ENCODE results near the gene SPPL2C. TPM values are rescaled to one million over a fixed set of nuclear protein-coding genes. Genes with fewer than 3 reads are reported as not detected.
A peak's percentile ranks its signal among the peaks of the same experiment; 100 is the strongest.

SPPL2C gene
- total RNA-seq, 1 experiment from 2014 or later, result not detected

DNA sequence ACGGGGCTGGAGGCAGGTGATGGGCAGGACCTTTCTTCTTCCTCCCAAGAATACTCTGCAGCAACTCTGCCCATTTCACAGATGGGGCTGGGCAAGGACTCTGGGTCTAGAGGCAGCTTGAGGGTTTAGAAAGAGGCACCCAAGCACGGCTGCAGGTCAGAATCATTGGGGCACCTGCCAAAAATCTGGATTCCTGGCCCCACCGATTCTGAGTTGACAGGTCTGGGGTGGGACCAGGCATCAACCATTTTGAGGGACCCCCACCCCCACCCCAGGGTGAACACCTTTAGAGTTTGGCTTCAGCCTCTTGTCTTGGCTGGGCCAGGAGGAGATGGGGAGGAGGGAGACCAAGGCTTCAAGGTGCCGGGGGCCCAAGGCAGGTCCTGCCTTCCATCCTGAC is 5.3 kb downstream of the SPPL2C start:
- Histone ChIP-seq H3K4me2 (ENCODE audit: low read depth, low read length, poor library complexity, severe bottlenecking) (no peak overlapping the region), H3K4me3 (ENCODE audit: low read length) (no peak overlapping the region), H2AFZ (ENCODE audit: low read length) (no peak overlapping the region), H3K27ac (ENCODE audit: low read length) (no peak overlapping the region), H3K9ac (ENCODE audit: low read length) (no peak overlapping the region), H3K79me2 (ENCODE audit: low read length) (no peaks in the 10 kb centered on the region), H3K9me2 (replicated peaks; ENCODE audit: insufficient read depth, low read length) (no peaks in the 10 kb centered on the region), H3K4me1 (ENCODE audit: low read length) (no peaks in the 10 kb centered on the region), H3K27me3 (ENCODE audit: low read length) (no peaks in the 10 kb centered on the region), H3K36me3 (ENCODE audit: insufficient read depth, low read length) (no peaks in the 10 kb centered on the region), H4K20me1 (ENCODE audit: insufficient read depth, low read depth, low read length) (no peaks in the 10 kb centered on the region), H3K9me3 (ENCODE audit: low read length) (no peaks in the 10 kb centered on the region)
- DNase-seq, result no peak

DNA sequence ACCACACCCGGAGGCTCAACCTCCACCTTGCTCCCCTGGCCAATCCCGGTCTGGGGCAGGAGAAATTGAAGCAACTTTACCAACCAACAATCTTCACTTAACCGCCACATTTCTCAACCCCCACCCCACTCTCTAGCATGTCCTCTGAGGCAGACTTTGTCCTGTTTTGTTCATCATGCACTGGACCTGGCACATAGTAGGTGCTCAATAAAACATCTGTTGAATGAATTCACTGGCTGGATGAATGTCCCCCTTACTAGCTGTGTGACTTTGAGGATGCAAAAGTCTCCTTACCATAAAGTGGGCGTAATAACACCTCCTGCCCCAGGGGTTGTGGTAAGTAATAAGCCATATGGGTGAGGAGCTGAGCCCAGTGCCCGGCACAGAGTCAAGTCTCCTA is 5.8 kb downstream of the SPPL2C start:
- no peaks in the 10 kb centered on the region for H3K27me3 ChIP-seq (ENCODE audit: low read length)
- H3K9me3 ChIP-seq (ENCODE audit: low read length), result no peaks in the 10 kb centered on the region
- no peak overlapping the region for H3K4me3 ChIP-seq (ENCODE audit: low read length)
- H3K9me2 ChIP-seq (replicated peaks; ENCODE audit: insufficient read depth, low read length), result no peaks in the 10 kb centered on the region
- H3K4me2 ChIP-seq (ENCODE audit: low read depth, low read length, poor library complexity, severe bottlenecking), result no peak overlapping the region
- no peak for DNase-seq
- no peak overlapping the region for H2AFZ ChIP-seq (ENCODE audit: low read length)
- no peaks in the 10 kb centered on the region for H3K79me2 ChIP-seq (ENCODE audit: low read length)
- H3K4me1 ChIP-seq (ENCODE audit: low read length), result no peaks in the 10 kb centered on the region
- H3K27ac ChIP-seq (ENCODE audit: low read length), result no peak overlapping the region
- H3K36me3 ChIP-seq (ENCODE audit: insufficient read depth, low read length), result no peaks in the 10 kb centered on the region
- no peak overlapping the region for H3K9ac ChIP-seq (ENCODE audit: low read length)
- no peaks in the 10 kb centered on the region for H4K20me1 ChIP-seq (ENCODE audit: insufficient read depth, low read depth, low read length)

DNA sequence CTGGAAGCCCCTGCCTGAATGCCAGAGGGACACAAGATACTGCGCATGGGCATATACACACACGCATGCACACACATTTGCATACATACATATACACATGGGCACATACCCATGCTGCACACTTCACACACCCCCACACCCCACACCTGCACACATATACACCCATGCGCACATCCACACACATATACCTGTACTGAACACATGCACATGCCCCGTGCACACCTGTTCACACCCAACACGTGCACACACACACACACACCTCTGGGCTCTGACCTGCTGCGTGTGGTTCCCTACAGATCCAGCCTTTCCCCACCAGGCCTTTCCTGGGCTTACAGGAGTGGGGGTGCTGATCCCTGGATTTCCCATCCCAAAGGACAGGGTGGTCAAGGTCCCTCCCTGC is 6.3 kb downstream of the SPPL2C start:
- Histone ChIP-seq H3K4me1 (ENCODE audit: low read length) (no peaks in the 10 kb centered on the region), H3K4me2 (ENCODE audit: low read depth, low read length, poor library complexity, severe bottlenecking) (no peak overlapping the region), H3K9ac (ENCODE audit: low read length) (no peak overlapping the region), H3K36me3 (ENCODE audit: insufficient read depth, low read length) (no peaks in the 10 kb centered on the region), H3K79me2 (ENCODE audit: low read length) (no peaks in the 10 kb centered on the region), H4K20me1 (ENCODE audit: insufficient read depth, low read depth, low read length) (no peaks in the 10 kb centered on the region), H3K4me3 (ENCODE audit: low read length) (no peak overlapping the region), H3K27ac (ENCODE audit: low read length) (no peak overlapping the region), H3K9me3 (ENCODE audit: low read length) (no peaks in the 10 kb centered on the region), H3K27me3 (ENCODE audit: low read length) (no peaks in the 10 kb centered on the region), H2AFZ (ENCODE audit: low read length) (no peak overlapping the region), H3K9me2 (replicated peaks; ENCODE audit: insufficient read depth, low read length) (no peaks in the 10 kb centered on the region)
- DNase-seq, result no peak

DNA sequence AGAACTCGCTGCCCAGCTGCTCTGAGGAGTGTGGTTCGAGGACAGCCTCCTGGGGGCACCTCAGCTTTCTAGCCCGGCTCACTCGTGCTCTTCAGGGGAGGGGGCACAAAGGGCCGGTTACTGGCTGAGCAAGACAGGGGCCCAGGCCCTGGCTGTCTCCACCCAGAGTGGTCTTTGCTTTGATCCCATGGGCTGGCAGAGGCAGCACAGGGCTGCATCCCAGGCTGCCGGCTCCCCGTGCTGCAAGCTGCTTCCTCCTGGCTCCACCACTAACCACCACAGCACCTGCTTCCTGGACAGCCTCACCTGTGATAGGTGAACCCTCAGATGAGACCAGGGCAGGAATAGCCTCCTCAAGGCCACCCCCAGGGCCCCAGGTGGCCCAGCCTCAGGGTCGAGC is 6.8 kb downstream of the SPPL2C start:
- DNase-seq, result no peak
- no peak overlapping the region for H3K4me2 ChIP-seq (ENCODE audit: low read depth, low read length, poor library complexity, severe bottlenecking)
- H3K27ac ChIP-seq (ENCODE audit: low read length), result no peak overlapping the region
- H3K9ac ChIP-seq (ENCODE audit: low read length), result no peak overlapping the region
- H3K27me3 ChIP-seq (ENCODE audit: low read length), result no peaks in the 10 kb centered on the region
- no peaks in the 10 kb centered on the region for H3K9me2 ChIP-seq (replicated peaks; ENCODE audit: insufficient read depth, low read length)
- H3K36me3 ChIP-seq (ENCODE audit: insufficient read depth, low read length), result no peaks in the 10 kb centered on the region
- H3K79me2 ChIP-seq (ENCODE audit: low read length), result no peaks in the 10 kb centered on the region
- no peak overlapping the region for H3K4me3 ChIP-seq (ENCODE audit: low read length)
- no peaks in the 10 kb centered on the region for H3K4me1 ChIP-seq (ENCODE audit: low read length)
- no peak overlapping the region for H2AFZ ChIP-seq (ENCODE audit: low read length)
- no peaks in the 10 kb centered on the region for H4K20me1 ChIP-seq (ENCODE audit: insufficient read depth, low read depth, low read length)
- no peaks in the 10 kb centered on the region for H3K9me3 ChIP-seq (ENCODE audit: low read length)

DNA sequence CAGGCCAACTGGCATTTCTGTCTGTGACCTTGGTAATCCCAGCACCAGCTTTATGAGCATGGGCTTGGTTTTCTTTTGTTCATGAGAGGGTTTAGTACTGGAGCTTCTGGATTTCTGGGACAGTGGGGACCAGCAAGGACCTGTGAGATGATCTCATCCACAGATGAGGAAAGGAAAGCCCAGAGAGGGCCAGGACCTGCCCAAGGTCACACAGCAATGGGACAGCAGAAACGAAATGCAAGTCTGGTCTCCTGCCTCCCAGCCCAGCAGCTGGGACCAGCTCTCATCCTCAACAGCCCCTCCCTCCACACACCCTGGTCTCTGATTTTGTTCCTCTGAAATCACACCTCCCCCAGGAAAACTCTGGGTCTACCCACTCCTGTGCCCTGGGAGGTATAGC is 7.2 kb downstream of the SPPL2C start:
- Histone ChIP-seq H3K27me3 (ENCODE audit: low read length) (no peaks in the 10 kb centered on the region), H4K20me1 (ENCODE audit: insufficient read depth, low read depth, low read length) (no peaks in the 10 kb centered on the region), H3K27ac (ENCODE audit: low read length) (no peak overlapping the region), H3K36me3 (ENCODE audit: insufficient read depth, low read length) (no peaks in the 10 kb centered on the region), H3K9me3 (ENCODE audit: low read length) (no peaks in the 10 kb centered on the region), H3K4me1 (ENCODE audit: low read length) (no peaks in the 10 kb centered on the region), H3K9me2 (replicated peaks; ENCODE audit: insufficient read depth, low read length) (no peaks in the 10 kb centered on the region), H3K79me2 (ENCODE audit: low read length) (no peaks in the 10 kb centered on the region), H3K9ac (ENCODE audit: low read length) (no peak overlapping the region), H2AFZ (ENCODE audit: low read length) (no peak overlapping the region), H3K4me3 (ENCODE audit: low read length) (no peak overlapping the region), H3K4me2 (ENCODE audit: low read depth, low read length, poor library complexity, severe bottlenecking) (no peak overlapping the region)
- DNase-seq, result no peak

DNA sequence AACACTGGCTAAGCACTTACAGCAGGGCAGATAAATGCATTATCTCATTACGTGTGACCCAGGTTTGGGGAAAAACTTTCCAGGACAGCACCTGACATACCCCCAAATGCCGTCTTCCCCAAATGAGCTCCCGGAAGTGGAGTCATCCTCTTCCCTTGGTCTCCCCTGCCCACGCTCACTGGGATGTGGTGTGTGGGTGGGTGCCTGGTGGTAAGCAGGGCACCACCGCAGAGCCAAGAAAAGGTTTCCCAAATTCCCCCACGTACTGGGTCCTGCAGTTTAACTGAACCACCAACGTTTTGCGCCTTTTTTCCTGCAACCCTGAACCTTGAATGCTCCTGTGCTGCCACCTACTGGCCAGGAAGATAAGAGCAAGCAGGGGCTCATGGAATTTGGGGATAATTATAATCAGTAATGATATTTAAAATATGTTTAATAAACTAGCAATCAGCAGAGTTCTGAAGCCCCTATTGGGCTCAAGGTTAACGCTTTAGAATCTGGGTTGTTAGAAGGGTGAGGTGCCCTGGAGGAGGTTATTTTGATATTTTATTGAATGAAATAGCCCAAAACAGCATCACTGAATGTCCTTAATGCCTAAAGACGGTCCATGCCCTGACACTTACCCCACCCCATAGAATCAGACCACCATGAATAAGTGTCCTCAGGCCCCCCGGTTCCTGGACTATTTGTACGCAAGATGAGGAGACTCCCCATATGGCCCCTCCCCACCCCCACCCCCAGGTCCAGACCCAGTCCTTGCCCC is 8.0 kb downstream of the SPPL2C start:
- Histone ChIP-seq H3K79me2 (ENCODE audit: low read length) (no peaks in the 10 kb centered on the region), H3K36me3 (ENCODE audit: insufficient read depth, low read length) (no peaks in the 10 kb centered on the region), H3K4me2 (ENCODE audit: low read depth, low read length, poor library complexity, severe bottlenecking) (no peak overlapping the region), H3K27ac (ENCODE audit: low read length) (no peak overlapping the region), H3K9me2 (replicated peaks; ENCODE audit: insufficient read depth, low read length) (no peaks in the 10 kb centered on the region), H2AFZ (ENCODE audit: low read length) (no peak overlapping the region), H3K27me3 (ENCODE audit: low read length) (no peaks in the 10 kb centered on the region), H3K4me3 (ENCODE audit: low read length) (no peak overlapping the region), H3K9ac (ENCODE audit: low read length) (no peak overlapping the region), H4K20me1 (ENCODE audit: insufficient read depth, low read depth, low read length) (no peaks in the 10 kb centered on the region), H3K9me3 (ENCODE audit: low read length) (no peaks in the 10 kb centered on the region), H3K4me1 (ENCODE audit: low read length) (no peaks in the 10 kb centered on the region)
- peak; percentile 86 for DNase-seq

DNA sequence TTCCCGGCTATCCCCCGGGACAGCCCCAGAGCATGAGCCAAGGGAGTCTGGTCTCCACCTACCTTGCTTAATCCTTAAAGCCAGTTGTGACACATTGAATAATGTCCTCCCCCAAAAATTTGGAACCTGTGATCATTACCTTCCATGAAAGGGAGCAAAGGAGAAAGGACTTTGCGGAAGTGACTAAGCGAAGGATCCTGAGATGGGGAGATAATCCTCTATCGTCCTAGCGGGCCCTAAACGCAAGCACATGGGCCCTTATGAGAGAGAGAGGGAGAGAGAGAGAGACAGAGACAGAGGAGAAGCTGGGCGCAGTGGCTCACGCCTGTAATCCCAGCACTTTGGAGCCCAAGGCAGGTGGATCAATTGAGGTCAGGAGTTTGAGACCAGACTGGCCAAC is 9.5 kb downstream of the SPPL2C start:
- no peak overlapping the region for H3K4me2 ChIP-seq (ENCODE audit: low read depth, low read length, poor library complexity, severe bottlenecking)
- no peaks in the 10 kb centered on the region for H4K20me1 ChIP-seq (ENCODE audit: insufficient read depth, low read depth, low read length)
- no peak overlapping the region for H3K9ac ChIP-seq (ENCODE audit: low read length)
- no peaks in the 10 kb centered on the region for H3K4me1 ChIP-seq (ENCODE audit: low read length)
- no peaks in the 10 kb centered on the region for H3K9me3 ChIP-seq (ENCODE audit: low read length)
- H3K27me3 ChIP-seq (ENCODE audit: low read length), result no peaks in the 10 kb centered on the region
- no peaks in the 10 kb centered on the region for H3K79me2 ChIP-seq (ENCODE audit: low read length)
- no peak overlapping the region for H3K27ac ChIP-seq (ENCODE audit: low read length)
- H3K9me2 ChIP-seq (replicated peaks; ENCODE audit: insufficient read depth, low read length), result no peaks in the 10 kb centered on the region
- no peak overlapping the region for H2AFZ ChIP-seq (ENCODE audit: low read length)
- no peaks in the 10 kb centered on the region for H3K36me3 ChIP-seq (ENCODE audit: insufficient read depth, low read length)
- no peak overlapping the region for H3K4me3 ChIP-seq (ENCODE audit: low read length)
- no peak for DNase-seq

DNA sequence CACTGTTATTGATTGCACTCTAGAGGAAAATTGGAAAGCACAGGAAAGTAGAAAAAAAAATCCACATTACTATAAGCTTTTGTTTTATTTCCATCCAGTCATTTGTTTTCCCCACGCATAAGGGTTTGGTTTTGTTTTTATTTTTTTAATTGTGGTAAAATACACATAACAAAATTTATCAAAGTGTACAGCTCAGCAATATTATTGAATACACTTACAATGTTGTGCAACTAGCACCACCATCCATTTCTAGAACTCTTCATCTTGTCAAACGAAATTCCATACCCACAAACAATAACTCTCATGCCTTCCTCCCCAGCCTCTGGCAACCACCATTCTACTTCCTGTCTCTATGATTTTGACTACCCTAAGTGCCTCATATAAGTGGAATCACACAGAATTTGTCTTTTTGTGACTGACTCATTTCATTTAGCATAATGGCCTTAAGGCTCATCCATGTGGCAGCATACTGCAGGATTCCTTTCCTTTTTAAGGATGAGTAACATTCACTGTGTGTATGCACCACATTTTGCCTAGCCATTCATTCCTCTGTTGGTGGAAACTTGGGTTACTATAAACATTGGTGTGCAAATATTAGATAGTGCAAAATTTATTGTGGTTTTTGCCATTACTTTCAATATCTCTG is 11.1 kb downstream of the SPPL2C start:
- Histone ChIP-seq H3K27me3 (ENCODE audit: low read length) (no peaks in the 10 kb centered on the region), H3K79me2 (ENCODE audit: low read length) (no peaks in the 10 kb centered on the region)
- no peak for DNase-seq

More for the DNA sequence above, 11.1 kb downstream of the SPPL2C start:
- no peaks in the 10 kb centered on the region for H4K20me1 ChIP-seq (ENCODE audit: insufficient read depth, low read depth, low read length)
- H3K36me3 ChIP-seq (ENCODE audit: insufficient read depth, low read length), result no peaks in the 10 kb centered on the region
- H2AFZ ChIP-seq (ENCODE audit: low read length), result no peak overlapping the region
- H3K4me3 ChIP-seq (ENCODE audit: low read length), result no peak overlapping the region
- no peaks in the 10 kb centered on the region for H3K9me2 ChIP-seq (replicated peaks; ENCODE audit: insufficient read depth, low read length)
- no peak overlapping the region for H3K9ac ChIP-seq (ENCODE audit: low read length)
- H3K9me3 ChIP-seq (ENCODE audit: low read length), result no peaks in the 10 kb centered on the region
- no peak overlapping the region for H3K27ac ChIP-seq (ENCODE audit: low read length)
- no peaks in the 10 kb centered on the region for H3K4me1 ChIP-seq (ENCODE audit: low read length)
- H3K4me2 ChIP-seq (ENCODE audit: low read depth, low read length, poor library complexity, severe bottlenecking), result no peak overlapping the region
